B cell (primary cell): ENCODE measurements around the gene SCFD2. TPM values are rescaled to one million over a fixed set of nuclear protein-coding genes. Genes with fewer than 3 reads are reported as not detected.

ENCODE experiments used
- ATAC-seq: fragments of 200-7000 bp; cut with Tn5 transposase; one replicate; pipeline ENCODE4 v1.10.0; 2021; ENCODE audit warnings: low read depth, mild to moderate bottlenecking, moderate number of reproducible peaks, moderate library complexity
- CTCF ChIA-PET: fragments of 350-600 bp; sonication (Branson Sonifier 250); formaldehyde crosslinking; loops from one replicate; lab custom pipeline; 2021; ENCODE audit warnings: antibody characterized with exemption, inconsistent platforms; lab: Charles Lee
- POLR2A ChIA-PET: fragments of 350-600 bp; sonication (Branson Sonifier 250); formaldehyde crosslinking; loops from one replicate; lab custom pipeline; 2021; ENCODE audit warnings: antibody characterized with exemption; lab: Charles Lee
- DNase-seq: peaks from one replicate; pipeline ENCODE4 v3.0.0; 2013
- H2AFZ ChIP-seq: 2 replicates; pipeline ENCODE4 v1.6.1; 2012; ENCODE audit warnings: mild to moderate bottlenecking, low read depth, low read length; ENCODE audit not compliant: insufficient read depth, poor library complexity, severe bottlenecking
- H3K27ac ChIP-seq, 2 donors: 1 replicate in 1 of 2; 2 replicates in 1 of 2; pipeline ENCODE4 v1.5.1; 2012 to 2013; ENCODE audit warnings: low read length in 2 of 2, mild to moderate bottlenecking in 2 of 2, moderate library complexity in 1 of 2
- H3K27me3 ChIP-seq, 4 experiments: fragments of 200-600 bp in 1 of 4; sonication (generic) in 1 of 4; replicated peaks in 1 of 4; 1 replicate in 2 of 4; 2 replicates in 2 of 4; pipeline versions ENCODE4 v1.6.1 to v1.7.0; 2013 to 2016; ENCODE audit warnings: low read length in 3 of 4, mild to moderate bottlenecking in 2 of 4, mixed read lengths in 1 of 4, moderate library complexity in 1 of 4; ENCODE audit not compliant: insufficient read depth in 4 of 4, control insufficient read depth in 3 of 4; ENCODE audit errors: control extremely low read depth in 1 of 4
- H3K36me3 ChIP-seq, 2 experiments: replicated peaks in 1 of 2; 1 replicate in 1 of 2; 2 replicates in 1 of 2; pipeline versions ENCODE4 v1.6.1 to v1.7.1; 2013; ENCODE audit warnings: low read length in 1 of 2; ENCODE audit not compliant: insufficient read depth in 2 of 2, control insufficient read depth in 1 of 2; ENCODE audit errors: control extremely low read depth in 1 of 2, extremely low read depth in 1 of 2
- H3K4me1 ChIP-seq, 2 donors: fragments of 200-600 bp in 1 of 2; sonication (generic) in 1 of 2; 1 replicate in 1 of 2; 2 replicates in 1 of 2; pipeline versions ENCODE4 v1.5.1 to v1.6.1; 2013 to 2017; ENCODE audit warnings: low read length in 2 of 2; ENCODE audit not compliant: control insufficient read depth in 2 of 2, insufficient read depth in 2 of 2
- H3K4me2 ChIP-seq: replicated peaks from 2 replicates; pipeline ENCODE3; 2012; ENCODE audit warnings: mild to moderate bottlenecking, low read depth, low read length; ENCODE audit not compliant: poor library complexity, severe bottlenecking
- H3K4me3 ChIP-seq, 5 experiments: fragments of 200-600 bp in 1 of 5; sonication (generic) in 1 of 5; 1 replicate in 3 of 5; 2 replicates in 2 of 5; pipeline versions ENCODE4 v1.5.1 to v1.7.0; 2011 to 2016; ENCODE audit warnings: low read length in 4 of 5, mild to moderate bottlenecking in 4 of 5, low read depth in 2 of 5, control low read depth in 1 of 5, moderate library complexity in 1 of 5; ENCODE audit not compliant: insufficient read depth in 1 of 5; ENCODE audit errors: control extremely low read depth in 1 of 5, extremely low read depth in 1 of 5
- H3K79me2 ChIP-seq: fragments of 200-600 bp; sonication (generic); one replicate; pipeline ENCODE4 v1.6.0; 2016; ENCODE audit warnings: low read length; ENCODE audit not compliant: control insufficient read depth, insufficient read depth
- H3K9ac ChIP-seq: fragments of 200-600 bp; sonication (generic); 2 replicates; pipeline ENCODE4 v1.6.1; 2017; ENCODE audit warnings: mild to moderate bottlenecking, low read length, moderate library complexity
- H3K9me3 ChIP-seq, 3 donors: one replicate each; pipeline versions ENCODE4 v1.6.1 to v1.7.1; 2013; ENCODE audit warnings: low read length in 2 of 3; ENCODE audit not compliant: control insufficient read depth in 2 of 3, insufficient read depth in 1 of 3; ENCODE audit errors: control extremely low read depth in 1 of 3
- H4K20me1 ChIP-seq: 2 replicates; pipeline ENCODE4 v1.6.0; 2012; ENCODE audit warnings: mild to moderate bottlenecking, low read length; ENCODE audit not compliant: insufficient read depth, control insufficient read depth, poor library complexity, severe bottlenecking
- H3K27ac Mint-ChIP-seq: one replicate; pipeline ENCODE4 v1.8.0; 2021; ENCODE audit warnings: mixed read lengths
- H3K27me3 Mint-ChIP-seq: one replicate; pipeline ENCODE4 v1.8.0; 2021; ENCODE audit warnings: mixed read lengths
- H3K4me1 Mint-ChIP-seq: one replicate; pipeline ENCODE4 v1.8.0; 2021; ENCODE audit warnings: mixed read lengths
- H3K4me3 Mint-ChIP-seq: one replicate; pipeline ENCODE4 v1.8.0; 2021; ENCODE audit warnings: mixed read lengths
- H3K9me3 Mint-ChIP-seq: one replicate; pipeline ENCODE4 v1.8.0; 2022; ENCODE audit warnings: mixed read lengths; ENCODE audit not compliant: insufficient read depth
- CTCF ChIP-seq: fragments of 200-600 bp; IDR thresholded peaks from one replicate; pipeline ENCODE4 v1.8.0; 2022; ENCODE audit warnings: antibody characterized with exemption, mild to moderate bottlenecking
- EZH2 ChIP-seq: IDR thresholded peaks from 2 replicates; pipeline ENCODE4 v1.6.1; 2012; ENCODE audit warnings: borderline replicate concordance, low read depth, mild to moderate bottlenecking, moderate library complexity, low read length; ENCODE audit not compliant: insufficient read depth, poor library complexity, severe bottlenecking
- WGBS: methylation state at CpG from one replicate; pipeline ENCODE4 v1.1.5; 2013; ENCODE audit warnings: missing lambda C conversion rate; ENCODE audit not compliant: insufficient coverage; 5-methylcytosine and 5-hydroxymethylcytosine counted together
- intact Hi-C: fragments of 100-400 bp; cut with micrococcal nuclease; formaldehyde crosslinking; loops from one replicate; pipeline ENCODE4 v1.10.0; 2022
- polyA plus RNA-seq: library from polyadenylated mRNA; depleted of rRNA; stranded (reverse); fragments of >200 nt; gene quantifications from 2 replicates; pipeline ENCODE4 v1.2.3, GENCODE V29; 2012
- total RNA-seq, 2 donors: library from RNA; stranded (reverse); fragments of 120-200 nt in 1 of 2; gene quantifications; 1 replicate in 1 of 2; 2 replicates in 1 of 2; pipeline versions ENCODE4 v1.2.3 to v1.2.4, GENCODE V29; 2013 to 2022

SCFD2 gene
- total and polyA plus RNA-seq, 2 donors (not counting 1 experiment from before 2014, with no cell fraction given) = 12.8 to 20.4 TPM

- no peak overlapping the region for H3K9ac ChIP-seq
- ChIA-PET POLR2A (no interaction called here), CTCF (no interaction called here)
- Mint-ChIP-seq H3K9me3 (peaks cover 2% of the 10 kb centered on the region), H3K27ac (no peak overlapping the region), H3K27me3 (no peaks in the 10 kb centered on the region), H3K4me1 (no peaks in the 10 kb centered on the region), H3K4me3 (no peak overlapping the region)
- ATAC-seq = no peak
- H3K27ac ChIP-seq = no peak overlapping the region
- 50% methylated on average over 1 of the region's 2 CpGs for WGBS
- no peak for DNase-seq
- no peak overlapping the region for H3K4me2 ChIP-seq
- no peaks in the 10 kb centered on the region for H3K36me3 ChIP-seq
- H3K9me3 ChIP-seq = no peaks in the 10 kb centered on the region
- no peaks in the 10 kb centered on the region for H4K20me1 ChIP-seq
- intact Hi-C loops = no loop called here
- TF ChIP-seq EZH2 (no peak), CTCF (no peak)
- H3K4me1 ChIP-seq = no peaks in the 10 kb centered on the region
- no peaks in the 10 kb centered on the region for H3K27me3 ChIP-seq
- H3K4me3 ChIP-seq = no peak overlapping the region
- no peaks in the 10 kb centered on the region for H3K79me2 ChIP-seq
- H2AFZ ChIP-seq = no peak overlapping the region
Observed at GRCh38 chr4:53040851-53041250, 325.0 kb downstream of the SCFD2 start.

- WGBS = no CpG with 5 or more reads among the region's 2 CpGs
- peaks cover 5% of the 10 kb centered on the region for H3K9me3 Mint-ChIP-seq
- TF ChIP-seq EZH2 = no peak
- no peak for TF ChIP-seq CTCF
- Histone ChIP-seq H3K4me2 (no peak overlapping the region), H3K9me3 (no peaks in the 10 kb centered on the region), H3K4me1 (no peaks in the 10 kb centered on the region), H3K27me3 (no peaks in the 10 kb centered on the region), H3K27ac (no peak overlapping the region), H3K79me2 (no peaks in the 10 kb centered on the region), H4K20me1 (no peaks in the 10 kb centered on the region), H3K4me3 (no peak overlapping the region), H2AFZ (no peak overlapping the region), H3K36me3 (no peaks in the 10 kb centered on the region), H3K9ac (no peak overlapping the region)
- no peak overlapping the region for H3K4me3 Mint-ChIP-seq
- no peaks in the 10 kb centered on the region for H3K4me1 Mint-ChIP-seq
- ATAC-seq (no peak), DNase-seq (no peak)
- CTCF ChIA-PET = no interaction called here
- intact Hi-C loops = no loop called here
- POLR2A ChIA-PET = no interaction called here
- no peaks in the 10 kb centered on the region for H3K27me3 Mint-ChIP-seq
- H3K27ac Mint-ChIP-seq = no peak overlapping the region
Observed at GRCh38 chr4:53040459-53040815, 325.4 kb downstream of the SCFD2 start.
